Measurements from ENCODE around the gene CIZ1. TPM values are rescaled to one million over a fixed set of nuclear protein-coding genes. Genes with fewer than 3 reads are reported as not detected.

CIZ1 gene
- total RNA-seq, 1 donor from 2014 or later, result 170 TPM

GRCh38 chr9:128190516-128191405 is 611 bp downstream of the CIZ1 start:
- TF ChIP-seq, protein P1, sequence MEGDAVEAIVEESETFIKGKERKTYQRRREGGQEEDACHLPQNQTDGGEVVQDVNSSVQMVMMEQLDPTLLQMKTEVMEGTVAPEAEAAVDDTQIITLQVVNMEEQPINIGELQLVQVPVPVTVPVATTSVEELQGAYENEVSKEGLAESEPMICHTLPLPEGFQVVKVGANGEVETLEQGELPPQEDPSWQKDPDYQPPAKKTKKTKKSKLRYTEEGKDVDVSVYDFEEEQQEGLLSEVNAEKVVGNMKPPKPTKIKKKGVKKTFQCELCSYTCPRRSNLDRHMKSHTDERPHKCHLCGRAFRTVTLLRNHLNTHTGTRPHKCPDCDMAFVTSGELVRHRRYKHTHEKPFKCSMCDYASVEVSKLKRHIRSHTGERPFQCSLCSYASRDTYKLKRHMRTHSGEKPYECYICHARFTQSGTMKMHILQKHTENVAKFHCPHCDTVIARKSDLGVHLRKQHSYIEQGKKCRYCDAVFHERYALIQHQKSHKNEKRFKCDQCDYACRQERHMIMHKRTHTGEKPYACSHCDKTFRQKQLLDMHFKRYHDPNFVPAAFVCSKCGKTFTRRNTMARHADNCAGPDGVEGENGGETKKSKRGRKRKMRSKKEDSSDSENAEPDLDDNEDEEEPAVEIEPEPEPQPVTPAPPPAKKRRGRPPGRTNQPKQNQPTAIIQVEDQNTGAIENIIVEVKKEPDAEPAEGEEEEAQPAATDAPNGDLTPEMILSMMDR (IDR thresholded peaks at IDR 0.05), result no peak
- H3K9me3 Mint-ChIP-seq (ENCODE audit: unreplicated experiment), result no peaks in the 10 kb centered on the region
- DNase-seq (ENCODE audit: extremely low spot score, unreplicated experiment), result no peak
- H3K4me1 Mint-ChIP-seq (ENCODE audit: unreplicated experiment), result peaks cover 19% of the 10 kb centered on the region
- no peaks in the 10 kb centered on the region for H3K27me3 Mint-ChIP-seq (ENCODE audit: unreplicated experiment)
- H3K4me3 Mint-ChIP-seq (ENCODE audit: unreplicated experiment), result peak overlapping the region; percentile 95
- H3K27ac Mint-ChIP-seq (ENCODE audit: unreplicated experiment), result peak overlapping the region; percentile 93
- peaks cover 19% of the 10 kb centered on the region for H3K36me3 Mint-ChIP-seq (ENCODE audit: unreplicated experiment)

DNA sequence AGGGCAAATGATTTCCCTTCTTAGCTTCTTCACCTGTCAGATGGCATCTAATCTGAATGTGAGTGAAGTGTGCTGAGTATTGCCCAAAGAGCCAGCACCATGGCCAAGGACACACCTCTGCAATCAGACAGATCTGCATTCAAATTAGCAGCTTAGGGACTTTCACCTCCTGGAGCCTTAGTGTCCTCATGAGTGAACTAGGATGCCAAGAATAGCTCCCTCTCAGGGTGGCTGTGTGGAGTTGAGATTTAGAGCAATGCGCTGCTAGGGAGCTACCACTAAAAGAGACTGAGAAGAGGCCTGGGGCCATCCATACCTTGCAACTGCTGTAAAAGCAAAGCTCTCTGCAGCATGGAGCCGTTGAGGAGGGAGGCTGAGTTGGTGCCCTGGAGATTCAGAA is 1.4 kb downstream of the CIZ1 start:
- no peak for DNase-seq (ENCODE audit: extremely low spot score, unreplicated experiment)
- no peaks in the 10 kb centered on the region for H3K9me3 Mint-ChIP-seq (ENCODE audit: unreplicated experiment)
- peak overlapping the region; percentile 27 for H3K27ac Mint-ChIP-seq (ENCODE audit: unreplicated experiment)
- no peaks in the 10 kb centered on the region for H3K27me3 Mint-ChIP-seq (ENCODE audit: unreplicated experiment)
- TF ChIP-seq, protein P1 (IDR thresholded peaks at IDR 0.05), result no peak
- peak overlapping the region; percentile 95 for H3K4me3 Mint-ChIP-seq (ENCODE audit: unreplicated experiment)
- peaks cover 19% of the 10 kb centered on the region for H3K36me3 Mint-ChIP-seq (ENCODE audit: unreplicated experiment)
- H3K4me1 Mint-ChIP-seq (ENCODE audit: unreplicated experiment), result peaks cover 19% of the 10 kb centered on the region

GRCh38 chr9:128188209-128188608 is 3.2 kb downstream of the CIZ1 start:
- peaks cover 28% of the 10 kb centered on the region for H3K36me3 Mint-ChIP-seq (ENCODE audit: unreplicated experiment)
- H3K4me3 Mint-ChIP-seq (ENCODE audit: unreplicated experiment), result no peak overlapping the region
- TF ChIP-seq, protein P1 (IDR thresholded peaks at IDR 0.05), result no peak
- H3K4me1 Mint-ChIP-seq (ENCODE audit: unreplicated experiment), result peaks cover 19% of the 10 kb centered on the region
- no peaks in the 10 kb centered on the region for H3K9me3 Mint-ChIP-seq (ENCODE audit: unreplicated experiment)
- H3K27me3 Mint-ChIP-seq (ENCODE audit: unreplicated experiment), result no peaks in the 10 kb centered on the region
- no peak for DNase-seq (ENCODE audit: extremely low spot score, unreplicated experiment)
- no peak overlapping the region for H3K27ac Mint-ChIP-seq (ENCODE audit: unreplicated experiment)

GRCh38 chr9:128187361-128187760 is 4.0 kb downstream of the CIZ1 start:
- no peaks in the 10 kb centered on the region for H3K9me3 Mint-ChIP-seq (ENCODE audit: unreplicated experiment)
- H3K36me3 Mint-ChIP-seq (ENCODE audit: unreplicated experiment), result peaks cover 34% of the 10 kb centered on the region

More at GRCh38 chr9:128187361-128187760, 4.0 kb downstream of the CIZ1 start:
- H3K4me3 Mint-ChIP-seq (ENCODE audit: unreplicated experiment), result no peak overlapping the region
- peak overlapping the region; percentile 35 for H3K27ac Mint-ChIP-seq (ENCODE audit: unreplicated experiment)
- no peak for DNase-seq (ENCODE audit: extremely low spot score, unreplicated experiment)
- TF ChIP-seq, protein P1 (IDR thresholded peaks at IDR 0.05), result no peak
- H3K27me3 Mint-ChIP-seq (ENCODE audit: unreplicated experiment), result no peaks in the 10 kb centered on the region
- H3K4me1 Mint-ChIP-seq (ENCODE audit: unreplicated experiment), result peaks cover 19% of the 10 kb centered on the region

Measured in osteocyte (in vitro differentiated cells).